Measurements from ENCODE around the gene MYH7B.

DNA sequence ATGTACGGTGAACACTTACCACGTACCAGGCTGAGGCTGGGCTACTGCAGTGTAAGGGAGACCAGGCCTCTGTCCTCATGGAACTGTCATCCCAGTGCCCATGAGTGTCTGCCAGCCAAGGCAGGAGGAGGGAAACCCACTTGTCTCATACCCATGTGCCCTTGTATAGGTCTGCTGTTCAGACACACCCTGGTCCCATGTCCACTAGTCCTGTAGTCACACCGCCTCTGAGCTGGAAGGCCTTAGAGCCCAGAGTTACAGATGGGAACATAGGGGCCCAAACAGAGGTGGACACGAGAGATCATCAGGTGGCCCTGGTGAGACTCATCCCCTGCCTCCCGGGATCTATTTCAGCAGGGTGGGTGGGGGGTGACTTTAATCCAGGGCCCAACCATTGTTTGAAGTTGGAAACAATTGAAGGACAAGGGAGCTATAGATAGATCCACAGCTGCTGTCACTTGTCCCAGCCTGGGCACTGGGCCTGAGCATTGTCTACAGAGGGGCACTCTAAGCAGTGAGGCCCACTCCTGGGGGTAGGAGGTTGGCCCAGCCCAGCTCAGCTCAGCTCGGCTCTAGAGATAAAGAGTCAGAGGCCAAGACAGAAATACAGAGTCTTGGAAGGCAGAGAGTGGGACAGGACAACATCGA lies 14.6 kb downstream of the MYH7B start:
- TF ChIP-seq, protein P1, sequence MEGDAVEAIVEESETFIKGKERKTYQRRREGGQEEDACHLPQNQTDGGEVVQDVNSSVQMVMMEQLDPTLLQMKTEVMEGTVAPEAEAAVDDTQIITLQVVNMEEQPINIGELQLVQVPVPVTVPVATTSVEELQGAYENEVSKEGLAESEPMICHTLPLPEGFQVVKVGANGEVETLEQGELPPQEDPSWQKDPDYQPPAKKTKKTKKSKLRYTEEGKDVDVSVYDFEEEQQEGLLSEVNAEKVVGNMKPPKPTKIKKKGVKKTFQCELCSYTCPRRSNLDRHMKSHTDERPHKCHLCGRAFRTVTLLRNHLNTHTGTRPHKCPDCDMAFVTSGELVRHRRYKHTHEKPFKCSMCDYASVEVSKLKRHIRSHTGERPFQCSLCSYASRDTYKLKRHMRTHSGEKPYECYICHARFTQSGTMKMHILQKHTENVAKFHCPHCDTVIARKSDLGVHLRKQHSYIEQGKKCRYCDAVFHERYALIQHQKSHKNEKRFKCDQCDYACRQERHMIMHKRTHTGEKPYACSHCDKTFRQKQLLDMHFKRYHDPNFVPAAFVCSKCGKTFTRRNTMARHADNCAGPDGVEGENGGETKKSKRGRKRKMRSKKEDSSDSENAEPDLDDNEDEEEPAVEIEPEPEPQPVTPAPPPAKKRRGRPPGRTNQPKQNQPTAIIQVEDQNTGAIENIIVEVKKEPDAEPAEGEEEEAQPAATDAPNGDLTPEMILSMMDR (IDR thresholded peaks at IDR 0.05), result no peak
- TF ChIP-seq POLR2AphosphoS5 (IDR thresholded peaks at IDR 0.05), result no peak

All from gastroesophageal sphincter (tissue), 3 donors.